Adrenal gland (tissue), 5 donors: ENCODE measurements around the gene TXNRD2.

ENCODE experiments used
- POLR2A ChIP-seq, 2 donors: fragments of 450-650 bp; IDR thresholded peaks; one replicate each; pipeline ENCODE4 v1.6.1; 2017; ENCODE audit warnings: antibody characterized with exemption in 2 of 2, mild to moderate bottlenecking in 2 of 2, moderate library complexity in 1 of 2
- TF ChIP-seq, protein P1 (sequence below), 6 experiments: fragments of 450-650 bp in 4 of 6; fragments of 200-600 bp in 2 of 6; sonication (generic) in 1 of 6; IDR thresholded peaks; 1 replicate in 5 of 6; 2 replicates in 1 of 6; pipeline versions ENCODE4 v1.5.1 to v1.8.0; 2016 to 2021; ENCODE audit warnings: antibody characterized with exemption in 6 of 6, mild to moderate bottlenecking in 2 of 6, moderate library complexity in 1 of 6
- donor health status: DM: no; HTN: no; CAD: no.

DNA sequence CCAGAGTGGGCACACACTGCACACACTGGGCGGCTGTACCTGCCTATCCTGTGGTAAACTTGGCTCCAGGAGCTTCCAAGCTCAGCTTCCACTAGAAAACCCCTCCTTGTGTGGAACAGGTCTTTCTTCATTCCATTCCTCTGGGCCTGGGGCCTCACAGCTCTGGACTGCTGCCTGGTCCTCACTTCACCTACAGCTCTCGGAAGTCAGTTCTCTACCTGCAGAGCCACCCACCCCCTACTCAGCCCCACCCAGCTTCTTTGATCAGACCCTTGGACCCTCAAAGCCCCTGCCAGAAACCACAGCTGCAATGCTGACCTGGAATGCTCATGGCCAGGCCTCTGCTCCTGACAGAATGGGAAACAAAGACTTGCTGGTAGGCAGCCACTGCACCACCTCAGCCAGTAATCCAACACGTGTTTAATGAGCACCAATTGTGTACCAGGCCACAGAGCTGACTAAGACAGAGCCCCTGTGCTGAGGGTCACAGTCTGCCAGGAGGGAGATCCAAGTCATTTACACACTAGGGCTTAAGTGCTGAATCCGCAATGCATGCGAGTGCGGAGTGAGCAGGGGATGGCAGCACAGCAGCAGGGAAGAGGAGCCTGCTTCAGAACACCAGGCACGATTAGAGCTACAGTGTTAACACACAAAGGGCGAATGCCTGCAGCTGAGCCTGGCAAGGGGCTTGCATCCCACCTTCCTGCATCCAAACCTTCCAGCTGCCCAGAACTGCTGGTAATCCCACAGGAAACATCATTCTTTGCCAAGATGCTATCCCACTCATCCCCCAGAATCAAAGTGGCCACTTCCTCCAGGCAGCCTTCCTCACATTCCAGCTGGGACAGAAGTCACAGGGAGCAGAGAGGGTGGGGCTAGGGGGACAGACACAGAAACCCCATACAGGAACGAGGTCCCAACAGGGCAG, 91.5 kb downstream of the TXNRD2 start:
- TF ChIP-seq, protein P1, sequence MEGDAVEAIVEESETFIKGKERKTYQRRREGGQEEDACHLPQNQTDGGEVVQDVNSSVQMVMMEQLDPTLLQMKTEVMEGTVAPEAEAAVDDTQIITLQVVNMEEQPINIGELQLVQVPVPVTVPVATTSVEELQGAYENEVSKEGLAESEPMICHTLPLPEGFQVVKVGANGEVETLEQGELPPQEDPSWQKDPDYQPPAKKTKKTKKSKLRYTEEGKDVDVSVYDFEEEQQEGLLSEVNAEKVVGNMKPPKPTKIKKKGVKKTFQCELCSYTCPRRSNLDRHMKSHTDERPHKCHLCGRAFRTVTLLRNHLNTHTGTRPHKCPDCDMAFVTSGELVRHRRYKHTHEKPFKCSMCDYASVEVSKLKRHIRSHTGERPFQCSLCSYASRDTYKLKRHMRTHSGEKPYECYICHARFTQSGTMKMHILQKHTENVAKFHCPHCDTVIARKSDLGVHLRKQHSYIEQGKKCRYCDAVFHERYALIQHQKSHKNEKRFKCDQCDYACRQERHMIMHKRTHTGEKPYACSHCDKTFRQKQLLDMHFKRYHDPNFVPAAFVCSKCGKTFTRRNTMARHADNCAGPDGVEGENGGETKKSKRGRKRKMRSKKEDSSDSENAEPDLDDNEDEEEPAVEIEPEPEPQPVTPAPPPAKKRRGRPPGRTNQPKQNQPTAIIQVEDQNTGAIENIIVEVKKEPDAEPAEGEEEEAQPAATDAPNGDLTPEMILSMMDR (IDR thresholded peaks at IDR 0.05): no peak
- no peak for TF ChIP-seq POLR2A (IDR thresholded peaks at IDR 0.05)
